ENCODE measurements around the gene TMIGD2.

The TMIGD2 gene

GRCh38 chr19:4343370-4344307, 41.5 kb upstream of the TMIGD2 start, which contains the start of gene MPND:
Gene MPND, plus strand, starts transcription at chr19:4343562. Its CDS starts 32 bp downstream, at chr19:4343594.
- DNase-seq (ENCODE audit: low read depth), result peak; percentile 91
- no peak for TF ChIP-seq CTCF (IDR thresholded peaks at IDR 0.05; ENCODE audit: insufficient read depth, low read depth, low read length, missing control alignments)
- H3K4me3 ChIP-seq (ENCODE audit: low read length), result peak within 1 kb of the TSS; percentile 85

- DNase-seq (ENCODE audit: low read depth), result peak; percentile 100
- TF ChIP-seq CTCF (IDR thresholded peaks at IDR 0.05; ENCODE audit: insufficient read depth, low read depth, low read length, missing control alignments), result peak; percentile 42
- peak overlapping the region; percentile 85 for H3K4me3 ChIP-seq (ENCODE audit: low read length)
Measured at GRCh38 chr19:4342615-4343369, 40.6 kb upstream of the TMIGD2 start.

GRCh38 chr19:4342314-4342614, 40.1 kb upstream of the TMIGD2 start:
- no peak for TF ChIP-seq CTCF (IDR thresholded peaks at IDR 0.05; ENCODE audit: insufficient read depth, low read depth, low read length, missing control alignments)
- DNase-seq (ENCODE audit: low read depth), result no peak
- peak overlapping the region; percentile 85 for H3K4me3 ChIP-seq (ENCODE audit: low read length)

- no peak for TF ChIP-seq CTCF (IDR thresholded peaks at IDR 0.05; ENCODE audit: insufficient read depth, low read depth, low read length, missing control alignments)
- peak; percentile 92 for DNase-seq (ENCODE audit: low read depth)
Measured at GRCh38 chr19:4338441-4339355, 36.5 kb upstream of the TMIGD2 start, which contains the start of gene STAP2. Gene STAP2, minus strand, starts transcription at chr19:4338827. Its CDS starts 74 bp downstream, at chr19:4338753.

GRCh38 chr19:4337906-4338440, 35.8 kb upstream of the TMIGD2 start:
- peak overlapping the region; percentile 75 for H3K4me3 ChIP-seq (ENCODE audit: low read length)
- DNase-seq (ENCODE audit: low read depth), result peak; percentile 21
- TF ChIP-seq CTCF (IDR thresholded peaks at IDR 0.05; ENCODE audit: insufficient read depth, low read depth, low read length, missing control alignments), result no peak

More at GRCh38 chr19:4338441-4339355, 36.5 kb upstream of the TMIGD2 start, which contains the start of gene STAP2:
- H3K4me3 ChIP-seq (ENCODE audit: low read length), result peak within 1 kb of the TSS; percentile 75
